IPS-NIHi7 (cell line): ENCODE data around the gene LRP1.
A peak's percentile ranks its signal among the peaks of the same experiment; 100 is the strongest.

Experiments
- DNase-seq: peaks from one replicate; pipeline ENCODE4 v3.0.0; 2012; ENCODE audit warnings: mixed read lengths; ENCODE audit errors: extremely low spot score

Gene LRP1

DNA sequence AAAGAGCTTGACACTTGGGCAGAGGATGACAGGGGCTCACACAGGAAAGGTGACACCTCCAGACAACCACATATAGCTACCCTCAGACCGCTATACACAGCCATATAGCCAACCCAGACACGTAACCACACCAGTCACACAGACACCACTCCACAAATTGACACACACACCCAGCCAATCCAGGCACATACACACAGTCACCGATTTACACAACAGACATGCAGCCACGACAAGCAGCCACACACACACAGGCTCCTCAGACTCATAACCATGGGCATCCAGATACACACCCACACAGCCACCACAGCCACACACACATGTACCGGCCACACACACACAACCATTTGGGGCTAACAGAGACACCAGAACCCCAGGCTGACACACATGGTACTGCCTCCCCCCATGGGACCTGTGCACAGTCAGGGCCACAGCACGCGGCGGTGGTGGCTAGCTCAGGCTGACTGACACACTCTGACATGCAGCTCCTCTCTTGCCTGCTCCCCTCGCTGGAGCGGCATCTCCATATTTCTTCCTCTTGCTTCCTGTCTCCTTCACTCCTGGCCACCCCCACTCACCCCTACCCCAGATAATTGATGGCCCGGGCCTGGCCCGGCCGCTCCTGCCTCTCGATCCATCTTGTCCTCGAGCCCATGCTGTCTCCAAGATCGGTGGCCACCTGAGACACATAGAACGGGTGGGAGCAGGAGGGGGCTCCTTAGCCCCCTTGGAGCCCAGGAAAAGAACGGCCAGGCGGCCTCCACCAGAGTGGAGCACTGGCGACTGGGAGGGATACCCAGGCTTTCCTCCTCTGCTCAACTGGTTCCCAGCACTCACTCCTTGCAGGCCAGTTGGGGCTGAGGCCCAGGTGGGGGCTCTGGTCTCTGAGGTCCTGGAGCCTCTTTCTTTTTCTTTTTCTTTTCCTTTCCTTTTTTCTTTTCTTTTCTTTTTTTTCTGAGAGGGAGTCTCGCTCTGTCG, 95.2 kb downstream of the LRP1 start:
- no peak for DNase-seq

DNA sequence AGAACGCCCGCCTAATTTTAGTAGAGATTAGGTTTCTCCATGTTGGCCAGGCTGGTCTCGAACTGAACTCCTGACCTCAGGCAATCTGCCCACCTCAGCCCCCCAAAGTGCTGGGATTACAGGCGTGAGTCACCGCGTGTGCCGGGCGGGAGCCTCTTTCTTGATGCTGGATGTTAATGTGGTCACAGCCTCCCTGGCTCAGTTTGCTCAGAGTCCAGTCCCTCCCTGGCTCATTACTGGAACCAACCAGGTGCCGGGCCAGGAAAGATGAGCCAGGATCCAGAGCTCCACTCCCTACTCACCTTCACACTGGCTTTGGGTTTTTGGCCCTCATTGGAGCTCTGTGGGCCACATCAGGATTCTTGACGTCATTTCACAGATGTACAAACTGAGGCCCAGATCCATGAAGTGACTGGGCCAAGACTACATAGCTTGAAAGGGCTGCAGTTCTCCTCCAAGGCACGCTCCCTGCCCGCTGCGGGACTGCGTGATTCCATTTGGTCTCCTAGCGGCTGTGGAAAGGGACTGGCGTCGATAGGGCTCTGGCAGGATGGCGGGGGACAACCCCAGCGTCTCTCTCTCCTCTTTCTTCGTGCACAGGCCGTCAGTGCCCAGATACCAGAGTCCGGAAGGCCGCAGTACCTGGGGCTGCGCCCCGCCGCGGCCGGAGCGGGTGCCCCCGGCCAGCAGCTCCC, 96.1 kb downstream of the LRP1 start:
- DNase-seq, result no peak

DNA sequence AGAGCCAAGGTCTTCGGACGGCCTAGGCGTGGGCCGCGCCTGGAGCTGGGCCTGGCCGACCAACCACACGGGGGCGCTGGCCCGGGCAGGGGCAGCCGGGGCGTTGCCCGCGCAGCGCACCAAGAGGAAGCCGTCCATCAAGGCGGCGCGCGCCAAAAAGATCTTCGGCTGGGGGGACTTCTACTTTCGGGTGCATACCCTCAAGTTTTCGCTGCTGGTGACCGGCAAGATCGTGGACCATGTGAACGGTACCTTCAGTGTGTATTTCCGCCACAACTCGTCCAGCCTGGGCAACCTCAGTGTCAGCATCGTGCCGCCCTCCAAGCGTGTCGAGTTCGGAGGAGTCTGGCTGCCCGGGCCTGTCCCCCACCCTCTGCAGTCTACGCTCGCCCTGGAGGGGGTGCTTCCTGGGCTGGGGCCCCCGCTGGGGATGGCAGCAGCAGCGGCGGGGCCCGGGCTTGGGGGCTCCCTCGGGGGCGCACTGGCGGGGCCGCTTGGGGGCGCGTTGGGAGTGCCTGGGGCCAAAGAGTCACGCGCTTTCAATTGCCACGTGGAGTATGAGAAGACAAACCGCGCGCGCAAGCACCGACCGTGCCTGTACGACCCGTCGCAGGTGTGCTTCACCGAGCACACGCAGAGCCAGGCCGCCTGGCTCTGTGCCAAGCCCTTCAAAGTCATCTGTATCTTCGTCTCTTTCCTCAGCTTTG, 96.8 kb downstream of the LRP1 start:
- peak; percentile 81 for DNase-seq

DNA sequence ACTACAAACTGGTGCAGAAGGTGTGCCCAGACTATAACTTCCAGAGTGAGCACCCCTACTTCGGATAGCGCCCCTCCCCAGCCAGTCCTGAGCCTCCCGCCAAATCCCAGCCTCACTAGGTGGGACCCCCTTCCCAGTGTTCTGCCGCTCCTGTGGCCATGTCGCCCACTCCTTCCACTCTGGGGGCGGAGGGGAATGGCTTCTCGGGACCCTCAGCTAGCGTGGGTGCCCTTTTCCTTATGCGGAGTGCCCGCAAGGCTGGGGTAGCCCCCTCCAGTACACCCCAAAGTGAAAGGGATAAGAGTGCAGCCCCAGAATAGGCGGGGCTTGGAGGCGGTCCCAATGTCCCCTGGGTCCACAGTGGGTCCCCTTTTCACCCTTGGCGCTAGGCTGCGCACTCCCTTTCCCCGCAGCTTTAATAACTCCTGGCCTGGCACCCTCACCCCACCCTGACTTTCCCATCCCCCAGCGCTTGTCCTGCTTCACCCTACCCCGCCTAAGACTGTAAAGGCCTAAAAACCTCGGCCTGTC, 97.5 kb downstream of the LRP1 start:
- no peak for DNase-seq

DNA sequence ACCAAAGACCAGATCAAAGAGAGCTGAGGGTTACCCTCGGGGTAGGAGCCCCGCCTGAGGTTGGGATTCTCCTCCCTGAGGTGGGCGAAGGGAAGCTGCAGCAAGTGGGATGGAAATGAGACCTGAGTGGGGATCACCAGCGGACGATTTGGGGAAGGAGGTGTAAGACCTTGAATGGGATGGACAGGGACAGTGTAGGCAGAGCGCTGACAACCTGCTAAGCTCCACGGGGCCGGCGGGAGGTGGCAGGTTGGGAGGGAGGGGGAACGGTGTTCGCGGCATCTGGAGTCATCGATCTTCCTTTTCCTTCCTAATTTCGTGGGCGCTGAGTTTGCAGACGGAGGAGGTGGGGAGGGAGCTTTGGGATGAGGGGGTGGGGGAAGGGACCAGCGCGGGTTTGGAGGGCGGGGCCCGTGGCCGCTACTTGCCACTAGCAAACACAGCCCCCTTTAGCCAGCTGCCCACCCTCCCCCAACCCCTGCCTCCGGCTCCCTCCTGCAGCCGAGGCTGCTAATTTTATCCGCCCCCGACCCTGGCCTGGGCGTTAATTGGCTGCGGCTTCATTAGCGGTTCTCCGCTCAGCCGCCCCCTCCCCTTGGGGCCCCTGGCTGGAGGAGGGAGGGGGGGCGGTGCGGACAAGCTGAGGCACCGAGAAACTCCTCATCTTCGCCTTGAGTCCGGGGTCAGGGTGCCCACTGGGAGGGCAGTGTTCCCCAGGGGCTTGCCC, 98.5 kb downstream of the LRP1 start:
- no peak for DNase-seq

DNA sequence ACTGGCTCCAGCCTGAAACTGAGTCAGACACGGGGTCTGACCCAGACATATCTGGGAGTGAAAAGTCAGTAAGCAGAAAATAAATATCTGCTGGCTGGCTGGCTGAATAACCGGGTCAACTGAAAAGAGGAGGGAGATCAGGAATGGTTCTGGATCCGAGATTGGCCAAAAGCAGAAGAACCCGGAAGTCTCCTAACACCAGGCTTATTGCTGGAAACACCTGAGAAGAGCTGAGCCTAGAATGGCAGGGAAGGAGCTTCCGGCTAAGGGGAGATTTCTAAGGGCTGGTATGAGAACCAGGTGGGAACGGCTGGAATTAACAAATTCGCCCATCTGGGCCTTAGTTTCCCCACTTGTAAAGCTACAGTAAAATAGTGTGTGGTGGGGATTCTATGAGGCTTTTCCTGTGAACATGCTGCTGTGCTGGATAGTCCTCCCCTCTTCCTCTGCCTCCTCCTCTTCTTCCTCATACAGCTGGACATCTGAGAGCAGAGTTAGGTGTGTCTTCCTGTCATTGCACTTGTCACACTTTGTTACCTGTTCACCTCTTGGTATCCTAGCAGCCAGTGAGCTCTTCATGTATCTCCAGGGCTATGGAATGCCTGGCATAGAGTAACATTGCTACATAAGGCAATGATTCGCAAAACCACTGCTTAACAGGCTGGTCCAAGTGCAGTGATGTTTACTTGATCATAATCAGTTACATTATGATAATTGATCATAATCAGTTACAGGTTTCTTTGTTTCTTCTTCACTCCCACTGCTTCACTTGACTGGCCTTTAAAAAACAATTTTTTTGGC, 99.2 kb downstream of the LRP1 start:
- DNase-seq, result no peak

DNA sequence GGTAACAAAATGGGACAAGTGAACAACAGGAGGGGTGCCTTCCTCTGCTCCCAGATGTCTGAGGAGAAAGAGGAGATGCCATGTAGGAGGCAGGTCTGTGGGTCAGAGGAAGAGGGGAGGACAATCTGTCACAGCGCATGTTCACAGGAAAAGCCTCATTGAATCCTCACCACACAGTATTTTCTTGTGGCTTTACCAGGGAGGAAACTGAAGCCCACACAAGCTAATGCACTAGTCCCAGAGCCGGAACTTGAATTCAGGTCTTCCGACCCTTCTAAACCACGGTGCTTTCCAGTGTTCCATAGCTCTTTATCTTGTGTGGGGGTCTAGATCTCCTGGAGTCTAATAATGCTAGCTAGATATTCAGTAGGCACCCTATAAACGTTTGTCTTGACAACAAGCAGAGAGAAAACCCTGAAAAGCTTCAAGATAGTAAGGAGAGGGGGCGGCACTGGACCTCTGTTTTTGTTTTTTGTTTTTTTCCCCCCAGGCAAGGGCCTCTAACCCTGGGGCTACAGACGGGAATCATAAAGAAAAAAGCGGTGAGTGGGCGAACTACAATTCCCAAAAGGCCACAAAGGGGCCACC, 100.9 kb downstream of the LRP1 start:
- no peak for DNase-seq

DNA sequence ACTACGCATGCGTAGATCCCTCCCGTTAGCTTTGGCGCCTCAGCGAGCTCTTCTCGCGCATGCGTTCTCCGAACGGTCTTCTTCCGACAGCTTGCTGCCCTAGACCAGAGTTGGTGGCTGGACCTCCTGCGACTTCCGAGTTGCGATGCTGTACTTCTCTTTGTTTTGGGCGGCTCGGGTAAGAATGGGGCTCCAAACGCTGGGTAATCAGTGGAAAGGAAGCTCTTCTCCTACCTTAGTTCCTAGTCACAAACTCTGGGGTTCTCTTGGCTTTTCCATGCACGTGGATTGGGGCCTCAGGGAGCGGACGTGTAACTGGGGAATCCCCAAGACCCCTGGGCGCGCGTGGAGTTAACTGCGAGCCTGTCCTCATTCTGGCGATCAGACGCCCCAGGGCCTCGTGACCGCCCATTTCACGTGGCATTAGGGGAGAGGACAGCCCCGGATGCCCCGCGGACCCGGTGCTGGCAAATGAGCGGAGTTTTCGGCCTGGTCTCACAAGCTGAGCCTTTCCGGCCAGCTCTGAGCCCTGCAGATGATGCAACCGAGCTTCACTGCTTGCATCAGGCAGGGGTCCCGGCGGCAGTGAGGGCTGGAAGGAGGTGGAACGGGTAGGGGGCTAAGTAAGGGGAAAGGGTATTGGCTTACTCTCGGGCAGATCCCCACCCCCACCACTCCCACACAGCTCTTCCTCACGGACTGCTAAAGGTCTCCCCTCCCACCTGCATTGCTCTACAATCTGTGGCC, 101.5 kb downstream of the LRP1 start, which contains the start of gene SHMT2:
Gene SHMT2, plus strand, starts transcription at position 78 of the 747 bp plus-strand sequence. Its CDS starts 68 bp downstream, at position 146.
- DNase-seq, result peak; percentile 96

DNA sequence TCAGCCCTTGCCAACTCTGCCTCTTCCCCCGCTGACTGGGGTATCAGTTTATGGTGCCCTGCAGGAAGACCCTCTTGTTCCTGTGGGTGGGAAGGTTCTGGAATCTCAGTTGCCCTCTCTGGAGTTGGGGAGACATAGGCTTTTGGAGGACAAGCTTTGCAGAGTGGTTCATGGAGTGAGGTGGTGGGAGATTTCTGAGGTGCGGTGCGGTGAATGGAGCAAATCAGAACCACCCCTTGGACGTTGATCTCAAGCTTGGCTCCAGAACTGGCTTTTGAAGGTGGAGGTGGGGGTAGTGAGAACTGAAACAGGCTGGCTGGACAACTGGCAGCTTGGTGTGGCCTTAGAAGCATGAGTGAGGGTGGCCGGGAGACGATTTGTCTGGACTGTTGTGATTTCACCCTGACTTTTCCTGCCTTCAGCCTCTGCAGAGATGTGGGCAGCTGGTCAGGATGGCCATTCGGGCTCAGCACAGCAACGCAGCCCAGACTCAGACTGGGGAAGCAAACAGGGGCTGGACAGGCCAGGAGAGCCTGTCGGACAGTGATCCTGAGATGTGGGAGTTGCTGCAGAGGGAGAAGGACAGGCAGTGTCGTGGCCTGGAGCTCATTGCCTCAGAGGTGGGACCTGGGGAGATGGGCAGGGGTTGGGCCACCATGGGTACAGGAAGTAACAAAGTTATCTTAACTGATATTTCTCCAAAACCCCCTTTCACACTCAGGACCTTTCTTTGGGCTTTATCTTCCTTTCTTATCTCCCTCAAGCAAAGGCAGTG, 102.3 kb downstream of the LRP1 start:
- DNase-seq, result no peak

DNA sequence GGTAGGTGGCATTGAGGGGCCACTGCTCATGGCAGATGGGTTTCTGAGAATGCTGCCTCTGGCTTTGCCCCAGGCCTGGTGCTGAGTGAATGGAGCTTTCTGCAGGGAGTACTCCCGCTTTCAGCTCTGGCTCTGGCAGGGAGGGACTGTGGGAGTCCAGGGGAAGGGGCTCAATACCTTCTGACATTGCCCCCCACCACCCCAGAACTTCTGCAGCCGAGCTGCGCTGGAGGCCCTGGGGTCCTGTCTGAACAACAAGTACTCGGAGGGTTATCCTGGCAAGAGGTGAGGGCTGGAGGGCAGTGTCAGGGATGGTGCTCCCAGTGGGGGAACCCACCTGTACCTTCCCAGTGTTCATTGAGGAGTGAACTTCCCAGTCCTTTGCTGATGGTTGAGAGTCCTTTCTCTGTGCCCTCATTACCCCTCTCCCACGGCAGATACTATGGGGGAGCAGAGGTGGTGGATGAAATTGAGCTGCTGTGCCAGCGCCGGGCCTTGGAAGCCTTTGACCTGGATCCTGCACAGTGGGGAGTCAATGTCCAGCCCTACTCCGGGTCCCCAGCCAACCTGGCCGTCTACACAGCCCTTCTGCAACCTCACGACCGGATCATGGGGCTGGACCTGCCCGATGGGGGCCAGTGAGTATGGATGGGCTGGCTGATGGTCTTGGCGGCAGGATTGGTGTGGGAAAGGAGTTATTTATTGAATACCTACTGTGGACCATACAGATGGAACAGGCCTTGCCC, 103.2 kb downstream of the LRP1 start:
- no peak for DNase-seq

DNA sequence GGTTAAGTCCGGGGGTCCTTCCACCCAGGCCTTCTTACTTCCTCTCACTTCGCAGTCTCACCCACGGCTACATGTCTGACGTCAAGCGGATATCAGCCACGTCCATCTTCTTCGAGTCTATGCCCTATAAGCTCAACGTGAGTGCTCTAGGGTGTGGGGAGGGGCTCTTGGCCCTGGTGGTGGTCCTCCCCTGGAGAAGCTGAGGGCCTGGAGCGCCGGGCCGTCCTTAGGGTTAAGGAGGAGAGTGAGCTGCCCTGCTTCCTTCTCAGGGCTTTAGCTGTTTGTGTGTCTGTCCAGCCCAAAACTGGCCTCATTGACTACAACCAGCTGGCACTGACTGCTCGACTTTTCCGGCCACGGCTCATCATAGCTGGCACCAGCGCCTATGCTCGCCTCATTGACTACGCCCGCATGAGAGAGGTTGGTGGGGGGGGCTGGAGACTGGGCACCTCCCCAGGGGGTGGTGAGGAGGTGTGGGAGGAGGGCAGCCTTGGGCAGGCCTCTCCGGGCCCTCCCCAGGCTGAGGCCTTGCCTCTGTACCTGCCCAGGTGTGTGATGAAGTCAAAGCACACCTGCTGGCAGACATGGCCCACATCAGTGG, 104.0 kb downstream of the LRP1 start:
- no peak for DNase-seq

DNA sequence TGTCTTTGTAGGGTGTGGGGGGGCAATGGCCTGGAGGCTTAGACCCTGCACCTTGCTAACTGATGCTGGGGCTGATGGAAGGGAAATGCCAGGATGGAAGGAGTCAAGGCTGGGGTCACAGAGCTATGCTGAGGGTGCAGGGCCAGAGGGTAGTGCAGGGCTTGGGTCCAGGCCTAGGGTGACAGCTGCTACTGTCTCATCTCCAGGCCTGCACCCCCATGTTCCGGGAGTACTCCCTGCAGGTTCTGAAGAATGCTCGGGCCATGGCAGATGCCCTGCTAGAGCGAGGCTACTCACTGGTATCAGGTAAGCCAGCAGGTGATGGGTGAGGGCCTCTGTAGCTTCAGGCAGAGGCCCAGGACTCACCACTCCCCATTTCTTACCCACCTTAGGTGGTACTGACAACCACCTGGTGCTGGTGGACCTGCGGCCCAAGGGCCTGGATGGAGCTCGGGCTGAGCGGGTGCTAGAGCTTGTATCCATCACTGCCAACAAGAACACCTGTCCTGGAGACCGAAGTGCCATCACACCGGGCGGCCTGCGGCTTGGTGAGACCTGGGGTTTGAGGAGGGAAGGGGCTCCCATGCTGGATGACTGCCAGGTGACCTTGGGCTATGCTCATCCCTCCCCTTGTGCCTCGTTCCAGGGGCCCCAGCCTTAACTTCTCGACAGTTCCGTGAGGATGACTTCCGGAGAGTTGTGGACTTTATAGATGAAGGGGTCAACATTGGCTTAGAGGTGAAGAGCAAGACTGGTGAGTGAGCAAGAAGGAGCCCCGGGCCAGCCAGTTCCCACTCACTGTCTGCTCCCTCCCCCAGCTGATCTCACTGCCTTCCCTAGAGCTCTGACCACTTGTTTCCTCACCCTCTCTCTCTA, 105.3 kb downstream of the LRP1 start:
- no peak for DNase-seq

DNA sequence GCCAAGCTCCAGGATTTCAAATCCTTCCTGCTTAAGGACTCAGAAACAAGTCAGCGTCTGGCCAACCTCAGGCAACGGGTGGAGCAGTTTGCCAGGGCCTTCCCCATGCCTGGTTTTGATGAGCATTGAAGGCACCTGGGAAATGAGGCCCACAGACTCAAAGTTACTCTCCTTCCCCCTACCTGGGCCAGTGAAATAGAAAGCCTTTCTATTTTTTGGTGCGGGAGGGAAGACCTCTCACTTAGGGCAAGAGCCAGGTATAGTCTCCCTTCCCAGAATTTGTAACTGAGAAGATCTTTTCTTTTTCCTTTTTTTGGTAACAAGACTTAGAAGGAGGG, 105.9 kb downstream of the LRP1 start:
- no peak for DNase-seq

DNA sequence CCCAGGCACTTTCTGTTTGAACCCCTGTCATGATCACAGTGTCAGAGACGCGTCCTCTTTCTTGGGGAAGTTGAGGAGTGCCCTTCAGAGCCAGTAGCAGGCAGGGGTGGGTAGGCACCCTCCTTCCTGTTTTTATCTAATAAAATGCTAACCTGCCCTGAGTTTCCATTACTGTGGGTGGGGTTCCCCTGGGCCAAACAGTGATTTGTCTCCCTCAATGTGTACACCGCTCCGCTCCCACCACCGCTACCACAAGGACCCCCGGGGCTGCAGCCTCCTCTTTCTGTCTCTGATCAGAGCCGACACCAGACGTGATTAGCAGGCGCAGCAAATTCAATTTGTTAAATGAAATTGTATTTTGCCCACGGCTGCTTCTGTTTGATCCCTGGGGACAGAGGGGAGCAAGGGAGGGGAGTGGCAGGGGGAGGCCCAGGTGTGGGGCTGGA, 106.3 kb downstream of the LRP1 start:
- no peak for DNase-seq

DNA sequence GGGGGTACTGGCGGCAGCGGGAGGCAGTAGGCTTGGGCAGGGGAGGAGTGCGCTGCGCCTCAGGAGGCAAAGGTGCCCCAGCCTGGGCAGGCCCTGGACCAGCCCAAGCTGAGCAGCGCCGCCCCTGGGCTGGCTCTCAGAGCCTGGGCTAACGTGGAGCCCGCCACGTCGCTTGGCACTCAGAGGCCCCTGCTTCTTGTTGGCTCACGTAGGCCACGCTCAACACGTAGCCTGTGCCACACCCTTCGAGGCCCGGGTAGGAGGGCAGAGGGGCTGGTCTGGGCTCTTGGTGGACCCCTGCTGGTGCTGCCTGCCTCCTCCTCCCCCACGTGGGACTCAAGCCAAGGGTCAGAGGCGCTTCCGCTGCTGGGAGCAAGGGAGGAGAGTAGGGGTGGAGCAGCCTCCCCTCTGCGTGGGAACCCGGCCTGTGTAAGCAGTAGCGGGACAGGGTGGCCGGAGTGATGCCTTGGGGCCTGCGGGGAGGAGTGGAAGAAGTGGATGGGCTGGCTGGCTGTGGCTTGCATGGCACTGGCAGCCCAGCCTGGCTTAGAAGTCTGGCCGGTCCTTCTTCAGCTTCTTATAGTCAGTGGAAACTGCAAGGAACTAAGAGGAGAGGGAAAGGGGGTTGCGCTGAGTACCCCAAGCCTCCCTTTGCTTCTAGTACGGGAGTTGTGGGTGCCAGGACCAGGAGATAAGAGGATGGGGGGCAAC, 106.9 kb downstream of the LRP1 start:
- no peak for DNase-seq

DNA sequence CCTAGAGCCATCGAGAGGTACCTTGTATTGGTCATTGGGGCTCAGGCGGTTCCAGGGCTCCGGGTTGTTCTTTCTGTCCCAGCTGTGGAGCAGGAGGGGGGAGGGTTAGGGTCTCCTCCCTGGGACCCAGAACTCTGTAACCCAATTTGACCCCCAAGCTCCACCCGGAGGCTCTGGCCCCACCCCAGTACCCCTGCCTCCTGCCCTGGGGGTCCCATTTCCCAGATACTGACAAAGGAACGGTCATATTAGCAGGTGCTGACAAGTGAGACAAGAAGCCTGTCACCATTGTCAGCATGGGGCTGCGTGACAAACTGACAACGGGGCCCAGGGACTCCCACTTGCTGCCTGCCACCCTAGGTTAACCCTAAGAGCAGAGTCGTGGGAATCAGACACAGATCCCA, 107.4 kb downstream of the LRP1 start:
- DNase-seq, result no peak
